Stimulated activated naive CD4-positive, alpha-beta T cell treated with Interleukin-2 at 50 U/mL for 16 hours (primary cell): ENCODE measurements around the gene UMODL1.

Experiments
- DNase-seq: peaks from one replicate; lab custom pipeline; 2025; lab: John Stamatoyannopoulos, UW

The UMODL1 gene

DNA sequence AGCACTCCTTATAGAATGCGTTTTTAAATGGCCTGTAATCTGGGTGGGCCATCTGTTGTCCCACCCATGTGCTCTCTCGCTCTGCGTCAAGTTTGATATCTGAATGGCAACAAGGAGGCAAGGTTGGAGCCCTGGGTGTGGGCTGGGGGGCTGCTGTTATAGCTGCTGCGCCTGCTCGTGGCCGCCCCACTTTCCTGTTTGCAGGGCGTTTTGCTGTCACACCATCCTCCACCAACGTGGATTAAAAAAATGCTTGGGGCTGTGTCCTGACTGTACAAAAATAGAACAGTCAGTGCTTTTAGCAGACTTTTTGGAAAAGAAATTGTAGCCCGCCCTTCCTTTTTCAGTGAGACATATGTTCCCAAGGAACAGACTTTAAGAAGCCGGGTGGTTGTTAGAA is 25.4 kb downstream of the UMODL1 start:
- DNase-seq, result no peak

DNA sequence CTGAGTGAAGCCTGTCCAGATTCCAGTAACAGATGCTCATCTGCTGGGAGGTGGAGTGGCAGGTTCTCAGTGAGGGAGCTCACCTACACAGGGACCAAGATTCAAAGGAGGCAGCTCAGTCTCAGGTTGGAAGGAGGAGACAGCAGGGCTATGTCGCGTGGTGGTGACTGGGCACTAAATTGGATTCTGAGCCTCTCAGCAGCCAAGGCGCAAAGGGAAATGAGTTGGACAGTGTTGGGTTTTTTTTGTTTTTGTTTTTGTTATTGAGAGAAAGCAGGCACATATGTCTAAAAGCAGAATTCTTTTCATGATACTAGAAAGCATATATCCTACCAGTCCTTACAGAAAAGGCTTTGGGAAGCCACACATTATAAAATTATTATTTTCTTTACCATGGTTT is 26.2 kb downstream of the UMODL1 start:
- no peak for DNase-seq

DNA sequence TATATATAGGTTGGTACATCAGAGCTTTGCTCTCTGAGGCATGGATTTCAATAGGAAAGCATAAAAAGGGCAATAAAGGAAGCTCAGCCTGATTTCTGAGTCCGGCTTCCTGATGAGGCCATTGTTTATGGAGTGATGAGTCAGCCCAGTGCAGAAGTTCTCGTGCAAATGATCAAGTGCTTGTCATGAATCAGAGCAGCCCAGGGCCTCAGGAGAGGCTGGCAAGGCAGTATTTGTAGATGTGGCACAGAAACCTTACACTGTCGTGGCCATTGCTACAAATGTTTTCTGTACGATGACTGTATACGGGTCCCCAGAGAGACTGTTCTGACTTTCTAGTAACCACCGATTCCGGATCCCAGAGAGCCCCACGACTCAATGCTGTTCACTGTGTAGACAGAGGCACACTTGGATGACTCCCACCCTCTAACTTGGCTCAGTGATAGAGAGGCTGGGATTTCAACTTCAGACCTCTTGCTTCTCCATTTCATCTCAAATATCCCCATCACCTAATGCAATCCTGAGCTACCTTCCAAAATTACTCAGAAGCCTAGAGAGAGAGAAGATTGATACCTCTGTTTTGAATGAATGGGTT is 26.8 kb downstream of the UMODL1 start:
- no peak for DNase-seq

DNA sequence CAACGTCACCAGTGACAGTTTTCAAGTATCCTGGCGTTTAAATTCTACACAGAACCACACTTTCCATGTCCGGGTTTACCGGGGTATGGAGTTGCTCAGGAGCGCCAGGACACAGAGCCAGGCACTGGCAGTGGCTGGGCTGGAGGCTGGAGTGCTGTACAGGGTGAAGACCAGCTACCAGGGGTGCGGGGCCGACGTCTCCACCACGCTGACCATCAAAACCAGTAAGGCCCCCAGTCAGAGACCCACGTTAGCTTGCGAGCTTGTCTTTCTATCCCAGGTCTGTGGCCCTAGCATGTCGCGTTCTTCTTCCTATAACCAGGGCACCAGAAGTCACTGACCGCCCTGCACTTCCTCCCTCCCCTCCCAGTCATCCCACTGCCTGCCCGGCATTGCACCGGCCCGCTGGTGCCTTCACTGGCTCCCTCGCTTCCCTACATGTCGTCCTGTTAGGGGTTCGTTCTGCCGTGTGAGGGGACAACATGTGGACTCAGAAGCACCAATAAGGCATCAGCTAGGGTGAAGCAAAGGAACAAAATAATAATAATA is 27.9 kb downstream of the UMODL1 start:
- no peak for DNase-seq

DNA sequence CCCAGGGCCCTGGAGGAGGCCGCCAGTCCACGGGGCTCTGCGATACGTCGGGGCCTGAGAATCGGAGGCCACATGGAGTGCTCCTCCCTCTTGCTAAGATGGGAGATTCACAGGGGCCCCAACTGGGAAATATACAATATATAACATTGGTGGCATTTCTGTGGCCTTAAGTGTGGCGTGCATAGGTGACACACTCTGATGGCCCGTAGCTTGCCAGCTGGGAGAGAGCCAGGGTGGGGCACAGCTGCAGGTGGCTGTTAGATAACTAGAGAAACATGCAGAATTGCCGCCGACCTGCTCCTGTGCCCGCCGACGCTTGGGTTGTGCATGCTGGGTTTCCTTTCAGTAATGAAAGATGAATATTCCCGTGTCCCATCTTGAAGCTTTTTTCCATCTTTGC is 30.1 kb downstream of the UMODL1 start:
- DNase-seq, result no peak

DNA sequence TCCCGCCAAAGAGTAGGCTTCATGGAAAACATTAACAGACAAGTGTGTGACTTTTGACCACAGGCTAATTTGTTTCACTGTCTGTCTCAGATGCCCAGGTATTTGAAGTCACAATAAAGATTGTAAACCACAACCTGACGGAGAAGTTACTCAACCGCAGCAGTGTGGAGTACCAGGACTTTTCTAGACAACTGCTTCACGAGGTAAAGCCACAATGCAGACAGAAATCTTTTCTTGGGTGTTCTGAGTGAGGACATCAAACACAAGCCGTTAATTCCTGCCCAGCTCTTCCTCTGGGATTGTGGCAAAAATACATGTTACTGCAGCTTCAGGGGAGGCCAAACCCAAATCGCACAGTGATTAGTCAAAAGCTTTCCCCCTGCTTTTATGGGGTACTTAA is 31.0 kb downstream of the UMODL1 start:
- no peak for DNase-seq

DNA sequence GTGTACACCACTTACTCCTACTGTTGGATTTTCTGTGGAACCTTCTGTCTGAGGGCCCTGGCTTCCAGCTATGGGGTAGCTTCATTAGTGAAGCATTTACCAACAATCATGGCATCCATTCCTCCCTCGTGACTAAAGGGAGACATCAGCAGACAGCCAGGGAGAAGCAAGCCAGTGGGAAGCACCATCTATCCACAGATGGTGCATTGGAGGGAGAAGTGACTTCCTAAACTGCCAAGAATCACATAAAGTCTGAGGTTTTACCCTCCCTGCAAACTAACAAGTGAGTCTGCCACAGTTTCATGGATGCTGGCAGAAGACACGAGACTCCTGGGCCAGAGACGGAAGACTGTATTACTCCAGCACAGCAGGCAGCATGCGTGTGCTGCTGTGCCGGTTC is 31.4 kb downstream of the UMODL1 start:
- DNase-seq, result no peak

DNA sequence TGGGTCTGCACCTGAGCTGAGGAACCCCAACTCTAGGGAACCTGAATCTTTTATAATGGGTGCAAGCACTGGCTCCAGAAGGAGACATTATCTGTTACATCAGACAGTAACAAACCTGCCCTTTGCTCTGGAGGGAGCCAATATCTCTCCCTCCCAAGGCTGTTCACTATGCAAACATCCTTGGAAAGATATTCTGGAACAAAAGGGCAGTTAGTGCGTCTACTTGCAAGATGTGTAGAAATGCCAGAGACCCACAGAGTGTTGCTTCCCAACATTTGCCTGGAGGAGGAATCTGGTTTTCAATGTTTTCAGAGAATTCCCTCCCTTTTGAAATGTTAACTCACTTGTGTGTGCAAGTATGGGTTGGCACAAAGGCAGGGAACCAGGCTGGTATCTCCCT is 31.9 kb downstream of the UMODL1 start:
- no peak for DNase-seq

DNA sequence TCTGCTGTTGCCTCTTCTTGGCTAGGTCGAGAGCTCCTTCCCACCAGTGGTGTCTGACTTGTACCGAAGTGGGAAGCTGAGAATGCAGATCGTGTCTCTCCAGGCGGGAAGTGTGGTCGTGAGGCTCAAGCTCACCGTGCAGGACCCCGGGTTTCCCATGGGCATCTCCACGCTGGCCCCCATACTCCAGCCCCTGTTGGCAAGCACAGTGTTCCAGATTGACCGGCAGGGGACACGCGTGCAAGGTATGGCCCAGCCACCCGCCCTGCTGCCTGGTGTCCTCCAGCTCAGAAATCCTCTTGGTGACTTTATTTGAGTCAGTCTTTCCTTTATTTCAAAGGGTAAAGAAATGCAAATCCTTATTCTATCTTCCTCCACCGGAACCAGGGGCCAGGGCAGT is 32.7 kb downstream of the UMODL1 start:
- DNase-seq, result no peak

DNA sequence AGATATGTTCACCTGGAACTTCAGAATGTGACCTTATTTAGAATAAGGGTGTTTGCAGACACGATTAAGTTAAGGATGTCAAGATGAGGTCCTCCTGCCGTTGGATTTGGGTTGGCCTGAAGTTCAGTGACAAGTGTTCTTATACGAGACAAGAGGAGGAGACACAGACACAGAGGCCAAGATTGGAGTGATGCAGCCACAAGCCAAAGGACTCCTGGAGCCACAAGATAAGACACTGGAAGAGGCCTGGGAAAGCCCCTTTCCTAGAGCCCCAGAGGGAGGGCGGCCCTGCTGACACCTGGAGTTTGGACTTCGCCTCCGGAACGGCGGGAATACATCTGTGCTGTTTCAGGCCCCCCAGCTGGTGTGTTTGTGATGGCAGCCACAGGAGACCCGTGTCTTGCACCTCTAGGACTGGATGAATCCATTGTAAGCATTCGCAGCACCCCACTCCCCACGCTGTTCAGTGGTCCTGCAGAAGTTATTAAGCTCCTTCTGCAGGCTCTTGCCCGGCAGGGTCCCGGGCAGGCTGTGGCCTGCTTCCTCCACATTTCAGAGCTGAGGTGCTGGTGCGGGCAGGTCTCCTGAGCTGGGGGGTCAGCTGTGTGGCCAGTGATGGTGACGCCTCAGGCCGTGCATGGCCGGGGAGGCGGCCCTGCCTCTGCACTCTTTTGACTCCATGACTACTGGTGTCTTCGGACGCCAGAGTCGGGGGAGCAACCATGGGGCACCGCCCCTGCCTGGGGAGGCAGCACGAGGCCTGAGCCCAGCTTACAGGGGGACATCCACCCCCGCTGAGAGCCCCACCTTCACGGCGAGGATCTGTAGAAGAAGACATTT is 34.6 kb downstream of the UMODL1 start:
- DNase-seq, result no peak

DNA sequence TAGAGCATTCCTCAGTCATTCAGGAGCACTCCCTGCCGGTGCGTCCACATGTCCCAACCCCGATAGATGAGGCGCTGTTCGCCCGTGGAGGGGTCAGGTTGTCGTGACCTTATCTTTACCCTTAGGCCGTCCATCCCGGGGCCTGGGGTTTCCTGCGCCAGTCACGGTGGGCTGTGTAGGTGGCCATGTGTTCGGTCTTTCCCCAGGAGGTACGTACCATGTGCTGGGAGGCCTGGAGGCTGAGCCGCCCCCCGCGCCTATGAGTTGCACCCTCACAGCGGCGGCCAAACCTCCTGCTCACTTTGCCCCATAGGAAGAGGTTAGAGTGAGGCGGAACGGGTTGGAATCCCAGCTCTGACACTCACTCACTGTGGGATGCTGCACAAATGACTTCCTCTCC is 35.3 kb downstream of the UMODL1 start:
- no peak for DNase-seq

DNA sequence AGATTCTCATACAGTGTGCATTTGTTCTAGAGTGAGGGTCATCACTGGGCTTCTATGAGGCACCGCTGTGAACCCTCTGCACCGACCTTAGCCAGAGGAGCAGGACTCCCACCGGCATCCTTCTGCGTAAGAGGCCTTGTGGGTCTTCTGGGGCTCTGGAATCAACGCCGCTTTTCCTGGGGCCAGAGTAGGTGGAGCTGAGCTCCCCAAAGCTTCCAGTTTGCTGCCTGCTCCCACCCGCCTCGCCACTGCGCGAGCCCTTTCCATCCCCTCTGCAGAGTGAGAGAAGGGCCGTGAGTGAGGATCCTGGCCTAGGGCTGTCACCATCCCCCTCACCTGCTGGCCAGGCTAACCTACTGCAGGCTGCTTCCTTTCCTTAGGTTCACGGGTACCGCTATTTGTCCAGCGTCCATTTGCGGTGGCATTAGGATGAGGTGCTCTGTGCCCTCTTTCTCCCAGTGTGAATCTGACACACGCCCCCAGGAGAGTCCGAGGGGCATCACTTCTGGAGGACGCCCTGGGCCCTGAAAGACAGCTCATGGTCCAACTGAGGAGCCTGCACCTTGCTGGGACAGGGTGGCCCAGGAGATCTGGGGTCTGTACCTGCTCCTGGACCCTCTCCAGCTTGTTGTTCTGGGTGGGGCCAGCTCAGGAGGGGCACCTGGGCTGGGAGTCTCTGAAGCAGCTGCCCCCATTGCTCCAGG is 36.2 kb downstream of the UMODL1 start:
- no peak for DNase-seq

DNA sequence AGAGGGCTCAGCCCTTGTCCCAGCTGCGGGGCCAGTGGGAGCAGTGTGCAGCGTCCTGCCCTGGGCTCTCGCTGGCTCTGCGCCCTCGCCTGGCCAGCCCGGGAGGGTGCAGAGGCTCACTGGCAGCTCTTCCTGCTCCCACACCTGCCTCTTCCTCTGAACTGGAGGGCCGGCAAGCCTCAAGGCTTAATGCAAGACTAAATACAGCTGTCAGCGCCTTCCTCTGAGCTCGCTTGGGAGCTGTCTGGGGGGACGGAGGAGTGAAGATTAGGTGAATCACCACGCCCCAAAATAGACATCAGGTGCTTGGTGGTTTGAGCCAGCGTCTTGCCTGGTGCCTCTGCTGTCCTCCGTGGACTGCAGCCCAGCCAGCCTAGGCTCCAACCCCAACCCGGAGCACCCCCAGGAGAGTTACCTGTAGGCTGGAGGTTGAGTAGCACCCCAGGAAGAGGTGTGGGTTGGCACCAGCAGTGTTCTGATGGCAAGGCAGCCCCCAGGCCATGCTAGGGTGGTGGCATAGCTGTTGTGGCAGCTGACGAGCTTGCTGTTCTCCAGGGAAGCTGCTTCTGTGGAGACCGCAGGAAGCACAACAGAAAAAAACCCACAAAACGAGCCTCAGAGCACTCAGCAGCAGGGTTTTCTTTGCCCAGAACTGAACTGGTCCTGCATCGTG is 36.9 kb downstream of the UMODL1 start:
- peak; percentile 42 for DNase-seq

DNA sequence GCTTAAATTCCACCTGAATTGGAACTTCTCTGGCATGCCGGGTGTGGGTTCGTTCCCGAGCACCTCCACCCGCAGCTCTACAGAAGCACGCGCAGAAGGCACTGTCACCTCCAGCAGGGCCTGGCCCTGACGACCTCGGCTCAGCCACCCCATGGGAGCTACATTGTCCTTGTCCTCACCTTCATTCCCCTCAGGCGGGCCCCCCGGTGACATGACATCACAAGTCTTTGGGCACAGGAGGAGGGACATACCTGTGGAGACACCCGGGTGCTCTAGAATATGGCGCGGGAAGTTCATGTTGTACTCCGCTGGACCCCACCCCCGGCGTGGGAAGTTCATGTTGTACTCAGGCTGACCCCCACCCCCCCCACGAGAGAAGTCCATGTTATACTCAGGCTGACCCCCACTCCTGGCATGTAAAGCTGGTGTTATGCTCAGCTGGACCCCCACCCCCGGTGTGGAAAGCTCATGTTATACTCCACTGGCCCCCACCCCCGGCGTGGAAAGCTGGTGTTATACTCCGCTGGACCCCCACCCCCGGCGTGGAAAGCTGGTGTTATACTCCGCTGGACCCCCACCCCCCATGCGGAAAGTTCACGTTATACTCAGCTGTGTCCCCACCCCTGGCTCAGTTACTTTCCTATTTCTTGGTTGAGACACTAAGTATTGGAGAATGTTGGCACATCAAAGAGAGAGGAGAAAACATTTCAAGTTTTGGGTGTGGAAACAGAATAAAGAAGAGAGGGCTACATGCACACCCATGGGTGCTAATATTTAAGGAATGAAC is 37.6 kb downstream of the UMODL1 start:
- no peak for DNase-seq

DNA sequence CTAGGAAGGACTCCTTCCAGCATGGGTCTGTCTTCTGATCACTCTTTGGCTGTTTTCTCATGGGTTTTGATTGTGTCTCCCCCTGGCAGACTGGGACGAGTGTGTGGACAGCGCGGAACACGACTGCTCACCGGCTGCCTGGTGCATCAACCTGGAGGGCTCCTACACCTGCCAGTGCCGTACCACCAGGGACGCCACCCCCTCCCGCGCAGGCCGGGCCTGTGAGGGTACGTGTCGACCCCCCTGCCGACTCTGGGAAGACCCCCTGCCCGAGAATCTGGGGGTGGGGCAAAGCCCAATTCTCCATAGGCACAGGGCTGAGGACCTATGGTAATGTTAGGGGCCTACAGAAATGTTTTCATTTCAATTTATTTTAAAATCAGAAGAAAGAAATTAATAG is 38.4 kb downstream of the UMODL1 start:
- DNase-seq, result no peak

DNA sequence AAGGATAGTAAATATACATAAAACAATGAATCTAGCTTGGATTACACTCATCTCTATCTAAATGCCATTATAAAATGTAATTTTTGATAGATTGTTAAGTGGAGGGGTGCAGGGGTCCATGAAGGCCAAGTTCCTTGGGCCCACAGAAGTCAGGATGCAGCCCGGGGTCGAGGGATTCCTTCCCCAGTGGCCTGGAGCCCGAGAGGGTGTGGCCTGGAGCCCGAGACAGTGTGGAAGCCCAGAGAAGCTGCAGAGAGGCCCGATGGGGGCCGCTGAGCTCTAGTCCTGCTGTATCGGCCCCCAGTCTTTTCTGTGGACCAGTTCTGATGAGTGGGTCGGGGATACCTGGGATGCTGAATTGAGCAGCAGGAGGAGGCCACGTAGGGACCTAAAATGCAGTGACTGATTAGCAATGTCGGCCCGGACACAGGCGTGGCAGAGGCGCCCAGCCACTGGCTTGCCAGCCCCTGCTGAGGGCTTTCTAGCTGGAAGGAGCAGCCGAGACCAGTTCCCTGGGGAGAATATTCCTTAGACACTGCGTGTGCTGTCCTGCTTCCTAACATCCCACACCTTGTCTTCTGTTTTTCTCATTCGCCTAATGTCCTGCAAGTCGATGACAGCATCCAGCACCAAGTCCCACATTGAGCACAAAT is 38.9 kb downstream of the UMODL1 start:
- no peak for DNase-seq

DNA sequence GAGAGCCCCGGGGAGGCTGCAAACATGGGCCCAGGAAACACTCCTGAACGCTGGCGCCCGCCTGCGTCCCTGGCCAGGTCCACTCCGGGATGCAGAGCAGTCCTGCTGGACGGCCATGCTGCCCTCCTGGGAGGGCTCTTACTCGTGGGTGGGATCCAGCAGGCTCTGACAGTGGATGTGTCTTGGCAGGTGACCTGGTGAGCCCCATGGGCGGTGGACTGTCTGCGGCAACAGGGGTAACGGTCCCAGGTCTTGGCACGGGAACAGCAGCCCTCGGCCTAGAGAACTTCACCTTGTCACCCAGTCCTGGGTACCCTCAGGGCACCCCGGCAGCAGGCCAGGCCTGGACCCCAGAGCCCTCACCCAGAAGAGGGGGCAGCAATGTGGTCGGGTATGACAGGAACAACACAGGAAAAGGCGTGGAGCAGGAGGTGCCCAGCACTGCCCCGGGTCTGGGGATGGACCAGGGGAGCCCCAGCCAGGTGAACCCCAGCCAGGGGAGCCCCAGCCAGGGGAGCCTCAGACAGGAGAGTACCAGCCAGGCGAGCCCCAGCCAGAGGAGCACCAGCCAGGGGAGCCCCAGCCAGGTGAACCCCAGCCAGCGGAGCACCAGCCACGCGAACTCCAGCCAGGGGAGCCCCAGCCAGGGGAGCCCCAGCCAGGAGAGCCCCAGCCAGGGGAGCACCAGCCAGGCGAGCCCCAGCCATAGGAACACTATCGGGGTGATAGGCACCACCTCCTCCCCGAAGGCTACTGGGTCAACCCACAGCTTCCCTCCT is 39.8 kb downstream of the UMODL1 start:
- no peak for DNase-seq

DNA sequence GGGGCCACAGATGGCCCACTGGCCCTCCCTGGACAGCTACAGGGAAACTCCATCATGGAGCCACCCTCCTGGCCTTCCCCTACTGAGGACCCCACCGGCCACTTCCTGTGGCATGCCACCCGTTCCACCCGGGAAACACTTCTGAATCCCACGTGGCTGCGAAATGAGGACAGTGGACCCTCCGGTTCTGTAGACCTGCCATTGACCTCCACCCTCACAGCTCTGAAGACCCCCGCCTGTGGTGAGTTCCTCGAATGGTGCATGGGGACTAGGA is 40.3 kb downstream of the UMODL1 start:
- no peak for DNase-seq

DNA sequence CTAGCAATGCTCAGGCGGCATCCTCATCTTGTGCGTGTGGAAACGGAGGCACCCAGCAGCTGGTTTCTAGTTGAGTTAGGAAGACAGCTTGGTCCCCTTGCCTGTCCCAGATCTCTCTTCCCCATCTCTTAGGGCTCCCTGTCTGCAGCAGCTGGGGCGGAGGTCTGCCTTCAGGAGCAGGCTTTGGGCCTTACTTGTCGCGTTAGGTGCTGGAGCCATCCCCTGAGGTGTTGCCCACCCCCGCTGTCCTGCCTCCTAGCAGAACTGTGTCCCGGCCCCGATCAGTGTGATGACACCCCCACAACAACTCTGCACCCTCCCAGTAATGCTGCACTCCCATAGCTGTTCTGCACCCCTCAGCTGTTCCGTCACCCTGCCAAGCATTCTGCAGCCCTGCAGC is 40.7 kb downstream of the UMODL1 start:
- DNase-seq, result no peak

DNA sequence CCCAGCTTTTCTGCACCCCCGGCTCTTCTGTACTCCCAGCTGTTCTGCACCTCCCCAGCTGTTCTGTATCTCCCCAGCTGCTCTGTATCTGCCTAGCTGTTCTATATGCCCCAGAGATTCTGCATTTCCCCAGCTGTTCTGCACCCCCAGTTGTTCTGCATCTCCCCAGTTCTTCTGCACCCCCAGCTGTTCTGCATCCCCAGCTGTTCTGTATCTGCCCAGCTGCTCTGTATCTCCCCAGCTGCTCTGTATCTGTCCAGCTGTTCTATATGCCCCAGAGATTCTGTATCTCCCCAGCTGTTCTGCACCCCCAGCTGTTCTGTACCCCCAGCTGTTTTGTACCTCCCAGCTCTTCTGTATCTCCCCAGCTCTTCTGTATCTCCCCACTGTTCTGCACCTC is 41.1 kb downstream of the UMODL1 start:
- DNase-seq, result no peak

DNA sequence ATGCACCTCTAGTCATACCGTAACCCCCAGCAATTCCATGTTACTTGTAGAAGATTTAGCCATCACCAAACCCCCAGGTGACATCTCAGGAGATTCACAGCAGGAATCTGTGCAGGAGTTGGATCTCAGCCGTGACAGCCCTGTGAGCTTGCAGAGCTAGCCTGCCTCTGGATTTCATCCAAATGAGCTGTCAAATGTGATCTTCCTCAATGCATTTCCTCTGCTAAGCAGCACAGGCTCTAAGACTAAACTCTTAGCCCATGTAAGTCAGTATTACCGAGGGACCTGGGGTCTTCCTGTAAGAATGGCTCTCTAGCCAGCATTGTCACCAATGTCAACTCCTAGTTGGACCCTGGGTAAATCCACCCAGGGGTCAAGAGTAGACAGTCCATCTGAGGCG is 41.7 kb downstream of the UMODL1 start:
- DNase-seq, result no peak
